Thyroid gland (tissue), 4 donors: ENCODE results near the gene SLC25A26.

ENCODE experiments used
- POLR2A ChIP-seq, 2 donors: fragments of 450-650 bp; IDR thresholded peaks; one replicate each; pipeline ENCODE4 v1.6.1; 2017; ENCODE audit warnings: antibody characterized with exemption in 2 of 2, mild to moderate bottlenecking in 2 of 2, moderate library complexity in 1 of 2
- TF ChIP-seq, protein P1 (sequence below), 6 experiments: fragments of 200-600 bp in 3 of 6; fragments of 450-650 bp in 3 of 6; sonication (generic) in 3 of 6; IDR thresholded peaks; one replicate each; pipeline ENCODE4 v1.5.1; 2016 to 2019; ENCODE audit warnings: antibody characterized with exemption in 6 of 6, mild to moderate bottlenecking in 2 of 6, inconsistent platforms in 1 of 6, moderate library complexity in 1 of 6

DNA sequence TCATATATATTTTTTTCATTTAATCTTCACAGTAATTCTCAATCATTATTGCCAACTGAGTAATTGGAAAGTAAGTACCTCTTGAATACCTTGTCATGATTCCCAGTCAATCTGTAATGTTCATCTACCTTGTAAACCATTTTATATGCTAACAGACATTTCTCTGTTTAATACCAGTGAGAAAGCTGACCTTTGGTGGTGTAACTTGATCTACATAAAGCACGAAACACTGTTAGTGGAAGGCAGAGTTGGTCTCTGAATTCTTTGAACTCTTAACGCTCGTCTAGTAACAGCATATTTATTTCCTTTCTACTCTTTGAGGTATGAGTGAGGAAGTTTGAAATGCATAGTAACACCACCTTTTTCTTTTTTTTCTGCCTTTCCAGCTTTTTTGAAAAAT lies 59.5 kb downstream of the SLC25A26 start:
- TF ChIP-seq, protein P1, sequence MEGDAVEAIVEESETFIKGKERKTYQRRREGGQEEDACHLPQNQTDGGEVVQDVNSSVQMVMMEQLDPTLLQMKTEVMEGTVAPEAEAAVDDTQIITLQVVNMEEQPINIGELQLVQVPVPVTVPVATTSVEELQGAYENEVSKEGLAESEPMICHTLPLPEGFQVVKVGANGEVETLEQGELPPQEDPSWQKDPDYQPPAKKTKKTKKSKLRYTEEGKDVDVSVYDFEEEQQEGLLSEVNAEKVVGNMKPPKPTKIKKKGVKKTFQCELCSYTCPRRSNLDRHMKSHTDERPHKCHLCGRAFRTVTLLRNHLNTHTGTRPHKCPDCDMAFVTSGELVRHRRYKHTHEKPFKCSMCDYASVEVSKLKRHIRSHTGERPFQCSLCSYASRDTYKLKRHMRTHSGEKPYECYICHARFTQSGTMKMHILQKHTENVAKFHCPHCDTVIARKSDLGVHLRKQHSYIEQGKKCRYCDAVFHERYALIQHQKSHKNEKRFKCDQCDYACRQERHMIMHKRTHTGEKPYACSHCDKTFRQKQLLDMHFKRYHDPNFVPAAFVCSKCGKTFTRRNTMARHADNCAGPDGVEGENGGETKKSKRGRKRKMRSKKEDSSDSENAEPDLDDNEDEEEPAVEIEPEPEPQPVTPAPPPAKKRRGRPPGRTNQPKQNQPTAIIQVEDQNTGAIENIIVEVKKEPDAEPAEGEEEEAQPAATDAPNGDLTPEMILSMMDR (IDR thresholded peaks at IDR 0.05) = no peak
- no peak for TF ChIP-seq POLR2A (IDR thresholded peaks at IDR 0.05)
